Endothelial cell of umbilical vein (primary cell): Measurements from ENCODE around the gene SFI1. TPM values are rescaled to one million over a fixed set of nuclear protein-coding genes. Genes with fewer than 3 reads are reported as not detected.

Source experiments
- BruUV-seq: library from RNA; stranded (reverse); fragments of 400-500 nt; replicated peaks from 2 replicates; lab custom pipeline; 2021; lab: Mats Ljungman, UMichigan
- CTCF ChIA-PET: fragments of 300-600, 350-600 bp; sonication (Branson Sonifier 250); formaldehyde crosslinking; loops from one replicate; lab custom pipeline; 2021; ENCODE audit warnings: antibody characterized with exemption, inconsistent platforms; lab: Charles Lee
- POLR2A ChIA-PET: fragments of 300-600, 350-600 bp; sonication (Branson Sonifier 250); formaldehyde crosslinking; loops from one replicate; lab custom pipeline; 2021; ENCODE audit warnings: antibody characterized with exemption, inconsistent platforms; lab: Charles Lee
- DNase-seq: peaks from one replicate; pipeline ENCODE4 v3.0.0-alpha.2; 2011; ENCODE audit warnings: low read depth, low spot score
- FAIRE-seq: peaks from 2 replicates; lab custom pipeline; 2011; peaks lifted over from hg19 to GRCh38; lab: Jason Lieb, UNC
- H2AFZ ChIP-seq: 2 replicates; pipeline ENCODE4 v1.6.0; 2012; ENCODE audit warnings: low read depth, low read length, control low read depth, inconsistent platforms
- H3K27ac ChIP-seq: 2 replicates; pipeline ENCODE4 v1.5.1; 2011; ENCODE audit warnings: low read depth, mild to moderate bottlenecking, control low read depth, low read length, moderate library complexity; ENCODE audit not compliant: insufficient read depth
- H3K27me3 ChIP-seq, 2 experiments: 2 replicates each; pipeline versions ENCODE4 v1.6.0 to v1.6.1; 2011; ENCODE audit warnings: low read length in 2 of 2, mixed read lengths in 1 of 2; ENCODE audit not compliant: control insufficient read depth in 2 of 2, insufficient read depth in 2 of 2
- H3K36me3 ChIP-seq, 2 experiments: 2 replicates in 1 of 2; 3 replicates in 1 of 2; pipeline ENCODE4 v1.5.1; 2011; ENCODE audit warnings: low read length in 2 of 2, mild to moderate bottlenecking in 1 of 2, moderate library complexity in 1 of 2; ENCODE audit not compliant: control insufficient read depth in 2 of 2, insufficient read depth in 2 of 2; ENCODE audit errors: extremely low read depth in 1 of 2
- H3K4me1 ChIP-seq: 3 replicates; pipeline ENCODE4 v1.5.1; 2011; ENCODE audit warnings: mild to moderate bottlenecking, low read length; ENCODE audit not compliant: control insufficient read depth, insufficient read depth; ENCODE audit errors: extremely low read depth
- H3K4me2 ChIP-seq: 2 replicates; pipeline ENCODE4 v1.6.1; 2011; ENCODE audit warnings: low read length, control low read depth, mixed read lengths; ENCODE audit not compliant: insufficient read depth
- H3K4me3 ChIP-seq, 3 experiments: fragments of 200-600 bp in 1 of 3; sonication (generic), shearing (Covaris generic) in 1 of 3; replicated peaks in 1 of 3; 2 replicates each; pipeline ENCODE4 v1.5.1; 2011 to 2016; ENCODE audit warnings: control low read depth in 3 of 3, low read length in 3 of 3, mild to moderate bottlenecking in 2 of 3, inconsistent platforms in 1 of 3, low read depth in 1 of 3, moderate library complexity in 1 of 3; ENCODE audit not compliant: insufficient read depth in 1 of 3
- H3K79me2 ChIP-seq: 2 replicates; pipeline ENCODE4 v1.6.0; 2012; ENCODE audit warnings: low read length, inconsistent platforms; ENCODE audit not compliant: control insufficient read depth, insufficient read depth
- H3K9ac ChIP-seq: replicated peaks from 2 replicates; pipeline ENCODE3; 2011; ENCODE audit warnings: low read length, control low read depth; ENCODE audit not compliant: insufficient read depth; ENCODE audit errors: extremely low read depth
- H3K9me1 ChIP-seq: replicated peaks from 3 replicates; pipeline ENCODE4 v1.6.0; 2011; ENCODE audit warnings: mild to moderate bottlenecking, low read length; ENCODE audit not compliant: control insufficient read depth, insufficient read depth; ENCODE audit errors: extremely low read depth
- H3K9me3 ChIP-seq: replicated peaks from 2 replicates; pipeline ENCODE4 v1.5.1; 2012; ENCODE audit warnings: low read length, inconsistent platforms; ENCODE audit not compliant: control insufficient read depth, insufficient read depth
- H4K20me1 ChIP-seq: replicated peaks from 2 replicates; pipeline ENCODE3; 2011; ENCODE audit warnings: mild to moderate bottlenecking, low read length; ENCODE audit not compliant: control insufficient read depth, insufficient read depth; ENCODE audit errors: extremely low read depth
- CTCF ChIP-seq, 2 donors: IDR thresholded peaks; 1 replicate in 1 of 2; 2 replicates in 1 of 2; pipeline ENCODE4 v1.5.1; 2011; ENCODE audit warnings: low read length in 2 of 2, mild to moderate bottlenecking in 2 of 2, moderate library complexity in 2 of 2, control low read depth in 1 of 2, inconsistent platforms in 1 of 2, low read depth in 1 of 2; ENCODE audit not compliant: insufficient read depth in 1 of 2; ENCODE audit errors: extremely low read depth in 1 of 2
- EZH2 ChIP-seq: IDR thresholded peaks from 2 replicates; pipeline ENCODE4 v1.6.1; 2012; ENCODE audit warnings: borderline replicate concordance, low read depth, mild to moderate bottlenecking, moderate library complexity, low read length, inconsistent platforms; ENCODE audit not compliant: severe bottlenecking
- FOS ChIP-seq: IDR thresholded peaks from 2 replicates; pipeline ENCODE4 v1.6.1; 2011; ENCODE audit warnings: mild to moderate bottlenecking, low read length, moderate library complexity, borderline replicate concordance; ENCODE audit not compliant: insufficient read depth
- GATA2 ChIP-seq: IDR thresholded peaks from 2 replicates; pipeline ENCODE4 v1.7.0; 2011; ENCODE audit warnings: low read depth, mild to moderate bottlenecking, moderate library complexity, mixed read lengths, low read length; ENCODE audit not compliant: insufficient read length, insufficient read depth
- JUN ChIP-seq: IDR thresholded peaks from 2 replicates; pipeline ENCODE4 v1.6.1; 2011; ENCODE audit warnings: borderline replicate concordance, low read depth; ENCODE audit not compliant: insufficient read length, insufficient read depth
- MYC ChIP-seq: IDR thresholded peaks from one replicate; pipeline ENCODE4 v1.6.1; 2011; ENCODE audit warnings: mild to moderate bottlenecking, low read depth, low read length
- POLR2A ChIP-seq: IDR thresholded peaks from 2 replicates; pipeline ENCODE4 v1.6.1; 2012; ENCODE audit warnings: low read depth, mild to moderate bottlenecking, control low read depth, low read length
- POLR2AphosphoS5 ChIP-seq: IDR thresholded peaks from 2 replicates; pipeline ENCODE4 v1.6.1; 2012; ENCODE audit warnings: low read depth, mild to moderate bottlenecking, control low read depth, low read length, moderate library complexity; ENCODE audit not compliant: insufficient read depth
- dilution Hi-C: fragments of 300-500 bp; cut with MboI; formaldehyde crosslinking; loops from one replicate; pipeline ENCODE4 v1.15.0; 2019; ENCODE audit warnings: low sequenced_read_pairs; ENCODE audit not compliant: extremely low pct_ligation_motif_present
- intact Hi-C: fragments of 100-400 bp; cut with micrococcal nuclease; formaldehyde crosslinking; loops from one replicate; pipeline ENCODE4 v1.10.0; 2022
- polyA plus RNA-seq, 4 experiments: library from polyadenylated mRNA; depleted of rRNA in 3 of 4; stranded (reverse) in 3 of 4; unstranded in 1 of 4; fragments of >200 nt; gene quantifications; 2 replicates each; pipeline versions ENCODE4 v1.2.1 to v1.2.3, GENCODE V29; 2011 to 2012; ENCODE audit warnings: missing spikeins in 1 of 4
- total RNA-seq: library from RNA; stranded (reverse); gene quantifications from 2 replicates; pipeline ENCODE4 v1.2.3, GENCODE V29; 2021

Gene SFI1
- total and polyA plus RNA-seq, 2 donors (not counting 3 experiments of a cell fraction or from before 2014, with no cell fraction given), result 12.5 to 46.4 TPM

GRCh38 chr22:31637891-31638618 lies 141.7 kb downstream of the SFI1 start:
- dilution Hi-C loops (no loop called here), intact Hi-C loops (no loop called here)
- CTCF ChIA-PET, result interaction anchor here (0.8 to 11.3 kb wide), 5 partner anchors 8 to 186 kb away, joined by 3 to 216 read pairs (median 6); no protein-coding TSS in a partner anchor
- no peaks in the 10 kb centered on the region for H4K20me1 ChIP-seq
- no peaks in the 10 kb centered on the region for H3K9me3 ChIP-seq
- H2AFZ ChIP-seq, result no peak overlapping the region
- no peaks in the 10 kb centered on the region for H3K36me3 ChIP-seq
- H3K4me2 ChIP-seq, result peak overlapping the region; percentile 28
- POLR2A ChIA-PET, result no interaction called here
- peaks cover 39% of the 10 kb centered on the region for H3K79me2 ChIP-seq
- peak overlapping the region; percentile 65 for H3K27ac ChIP-seq
- peaks cover 15% of the 10 kb centered on the region for H3K4me1 ChIP-seq
- peak overlapping the region; percentile 19 for H3K9ac ChIP-seq
- DNase-seq (peak; percentile 25), FAIRE-seq (peak; percentile 80)
- no peaks in the 10 kb centered on the region for H3K27me3 ChIP-seq
- no peaks in the 10 kb centered on the region for H3K9me1 ChIP-seq
- H3K4me3 ChIP-seq, result no peak overlapping the region
- no peak for TF ChIP-seq CTCF (IDR thresholded peaks at IDR 0.05; ENCODE audit: extremely low read depth in 1 of 2, insufficient read depth in 1 of 2, low read depth in 1 of 2, low read length in 2 of 2)
- BruUV-seq, result no TSS peak

DNA sequence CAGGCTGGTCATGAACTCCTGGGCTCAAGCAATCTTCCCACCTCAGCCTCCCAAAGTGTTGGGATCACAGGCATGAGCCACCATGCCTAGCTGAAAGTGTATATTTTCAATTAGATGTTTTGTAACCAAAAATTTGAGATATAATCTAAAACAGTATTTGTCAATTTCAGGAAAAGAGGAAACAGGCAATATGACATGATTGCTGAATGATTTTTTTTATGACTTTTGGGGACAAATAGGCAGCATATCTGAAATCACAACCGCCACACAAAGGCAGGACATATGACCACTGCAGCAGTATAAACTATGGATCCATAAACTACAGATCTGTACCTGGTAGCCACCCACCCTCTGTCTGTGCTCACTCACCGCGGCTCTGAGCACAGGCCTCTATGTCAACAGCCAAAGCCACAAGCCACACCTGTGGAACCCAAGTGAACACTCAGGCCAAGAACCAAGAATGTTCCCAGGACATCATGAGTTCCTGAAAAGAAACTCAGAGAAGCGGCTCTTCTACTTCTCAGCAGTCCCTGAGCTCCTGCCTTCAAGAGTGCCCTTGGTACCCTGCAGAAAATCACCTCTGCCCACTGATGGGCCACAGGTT lies 143.2 kb downstream of the SFI1 start:
- dilution Hi-C loops, result no loop called here
- intact Hi-C loops, result no loop called here

More for the DNA sequence above, 143.2 kb downstream of the SFI1 start:
- no peaks in the 10 kb centered on the region for H4K20me1 ChIP-seq
- H3K27me3 ChIP-seq, result no peaks in the 10 kb centered on the region
- ChIA-PET POLR2A (no interaction called here), CTCF (interaction anchor here (0.6 to 11.3 kb wide), 3 partner anchors 12 to 145 kb away, joined by 3 to 216 read pairs (median 3); no protein-coding TSS in a partner anchor)
- DNase-seq (no peak), FAIRE-seq (no peak)
- no peak overlapping the region for H3K27ac ChIP-seq
- H3K4me3 ChIP-seq, result no peak overlapping the region
- H3K79me2 ChIP-seq, result peaks cover 36% of the 10 kb centered on the region
- H3K4me2 ChIP-seq, result no peak overlapping the region
- BruUV-seq, result no TSS peak
- H2AFZ ChIP-seq, result no peak overlapping the region
- H3K9ac ChIP-seq, result no peak overlapping the region
- H3K9me3 ChIP-seq, result no peaks in the 10 kb centered on the region
- TF ChIP-seq EZH2 (no peak), CTCF (IDR thresholded peaks at IDR 0.05; ENCODE audit: extremely low read depth in 1 of 2, insufficient read depth in 1 of 2, low read depth in 1 of 2, low read length in 2 of 2) (no peak), GATA2 (no peak), POLR2AphosphoS5 (no peak), MYC (no peak), FOS (no peak), JUN (no peak), POLR2A (no peak)
- no peaks in the 10 kb centered on the region for H3K9me1 ChIP-seq
- peaks cover 20% of the 10 kb centered on the region for H3K4me1 ChIP-seq
- no peaks in the 10 kb centered on the region for H3K36me3 ChIP-seq
